Measurements from ENCODE around the gene GRID2. TPM values are rescaled to one million over a fixed set of nuclear protein-coding genes. Genes with fewer than 3 reads are reported as not detected.
A peak's percentile ranks its signal among the peaks of the same experiment; 100 is the strongest.
"Not testable (repeated sequence)": the region's sequence is repeated elsewhere in the genome, so short reads cannot be mapped to it uniquely, and the experiment has no call there.

Gene GRID2
- total RNA-seq (2014; rRNA removed), result not detected in 2 replicates
- polyA plus RNA-seq (2012), result not detected

- peak; percentile 17 for DNase-seq (ENCODE audit: low read depth)
These were observed at the start of gene GRID2 for GRCh38 chr4:92303621-92304027. Gene GRID2 (plus strand): TSS chr4:92303966.

- DNase-seq (ENCODE audit: low read depth), result no peak
These were observed 49.6 kb upstream of the GRID2 start for GRCh38 chr4:92253986-92254671.

- DNase-seq (ENCODE audit: low read depth), result no peak
These were observed 48.9 kb upstream of the GRID2 start for GRCh38 chr4:92254767-92255442.

DNA sequence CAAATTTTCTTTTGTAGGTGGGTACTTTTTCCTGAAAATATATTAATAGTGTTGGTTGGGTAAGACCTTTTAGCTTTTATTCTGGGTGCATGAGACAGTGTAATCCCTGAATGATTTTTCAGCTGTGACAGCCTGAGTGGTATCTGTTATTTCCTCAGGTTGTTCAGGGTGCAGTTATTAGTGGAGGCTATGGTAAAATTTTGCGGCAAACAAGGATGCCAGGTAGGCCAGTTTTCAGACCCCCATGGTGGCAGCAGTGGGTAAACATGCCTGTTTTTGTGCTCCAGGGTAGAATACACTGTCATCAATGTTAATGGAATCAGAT lies 47.9 kb upstream of the GRID2 start:
- DNase-seq (ENCODE audit: low read depth), result no peak

- DNase-seq (ENCODE audit: low read depth), result no peak
These were observed 45.6 kb upstream of the GRID2 start for GRCh38 chr4:92257931-92258857.

- no peak for DNase-seq (ENCODE audit: low read depth)
These were observed 42.5 kb upstream of the GRID2 start for GRCh38 chr4:92261256-92261655.

- DNase-seq (ENCODE audit: low read depth), result no peak
These were observed 41.4 kb upstream of the GRID2 start for GRCh38 chr4:92262371-92262770.

GRCh38 chr4:92263010-92263409 lies 40.8 kb upstream of the GRID2 start:
- DNase-seq (ENCODE audit: low read depth), result no peak

DNA sequence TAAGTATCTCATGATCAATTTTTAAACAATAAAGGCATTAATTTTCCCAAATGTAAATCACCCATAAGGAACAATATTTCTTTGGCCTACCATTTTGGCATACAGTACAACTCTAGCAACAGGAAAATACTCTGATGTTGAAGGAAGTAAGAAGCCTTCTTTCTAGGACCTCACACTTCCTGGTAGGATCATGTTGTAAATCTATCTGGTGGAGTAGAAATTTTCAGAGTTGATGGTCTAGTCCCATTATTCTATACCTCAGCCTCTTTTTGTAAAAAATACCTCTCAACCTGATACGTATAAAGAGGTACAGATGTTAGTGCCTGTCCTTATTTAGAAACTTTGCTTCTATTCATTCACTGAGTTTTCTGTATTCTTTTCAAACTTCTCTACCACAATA lies 40.2 kb upstream of the GRID2 start:
- no peak for DNase-seq (ENCODE audit: low read depth)

DNA sequence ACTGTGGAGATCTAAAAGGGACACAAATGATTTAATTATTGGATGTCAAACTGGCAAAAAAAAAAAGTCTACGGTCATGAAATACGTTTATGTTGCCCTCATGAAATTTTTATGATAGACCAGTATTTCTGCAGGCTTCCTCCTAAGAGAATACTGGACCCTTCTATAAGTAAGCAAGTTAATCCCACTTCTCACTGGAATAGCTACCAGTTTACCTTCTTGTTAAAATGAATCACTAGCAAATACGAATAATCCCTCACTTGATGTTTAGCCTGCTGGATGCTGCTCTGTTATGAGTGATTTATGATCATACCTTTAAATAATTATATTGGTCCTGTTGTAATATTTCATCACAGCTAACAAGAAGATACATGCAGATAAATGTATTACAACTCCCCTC lies 39.6 kb upstream of the GRID2 start:
- DNase-seq (ENCODE audit: low read depth), result no peak

GRCh38 chr4:92265021-92265420 lies 38.7 kb upstream of the GRID2 start:
- DNase-seq (ENCODE audit: low read depth), result peak; percentile 21

DNA sequence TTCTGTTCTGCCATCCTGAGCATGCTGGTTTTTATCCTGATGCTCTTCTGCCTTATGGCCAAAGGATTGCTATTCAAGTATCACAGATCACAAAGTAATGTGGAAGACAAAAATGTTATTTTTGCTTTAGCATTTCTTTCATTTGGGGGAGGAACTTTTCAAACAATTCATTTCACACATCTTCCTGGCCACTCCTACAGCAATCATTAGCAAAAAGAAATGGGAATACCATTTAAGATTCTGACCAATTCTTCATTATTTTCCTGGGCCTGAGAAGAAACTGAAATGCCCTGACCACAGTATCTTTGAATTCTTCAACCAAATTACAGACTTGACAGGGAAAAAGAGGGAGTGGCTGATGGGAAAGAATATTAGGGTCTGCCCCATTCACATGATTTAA lies 38.0 kb upstream of the GRID2 start:
- DNase-seq (ENCODE audit: low read depth), result no peak

- no peak for DNase-seq (ENCODE audit: low read depth)
These were observed 37.2 kb upstream of the GRID2 start for GRCh38 chr4:92266521-92266920.

- no peak for DNase-seq (ENCODE audit: low read depth)
These were observed 35.1 kb upstream of the GRID2 start for GRCh38 chr4:92268642-92269041.

DNA sequence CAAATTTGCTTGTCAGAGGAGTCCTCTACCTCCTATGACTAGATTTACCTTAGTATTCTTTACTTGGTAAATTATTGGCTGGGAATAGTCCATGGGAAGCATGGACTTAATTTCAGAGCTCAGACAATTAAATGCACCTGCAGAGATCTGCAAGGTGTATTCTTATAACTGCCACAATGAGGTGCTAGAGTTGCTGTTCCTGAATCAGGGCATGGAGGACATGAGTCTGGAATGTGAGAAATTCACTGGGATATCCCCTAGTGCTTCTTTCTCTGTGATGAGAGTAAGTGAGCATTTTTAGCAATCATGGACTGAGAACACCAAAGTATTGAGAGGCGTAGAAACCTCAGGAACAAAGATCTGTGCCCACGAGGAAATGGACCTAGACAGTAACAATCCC lies 32.9 kb upstream of the GRID2 start:
- DNase-seq (ENCODE audit: low read depth), result peak; percentile 5

- not testable (repeated sequence) for DNase-seq (ENCODE audit: low read depth)
These were observed 32.2 kb upstream of the GRID2 start for GRCh38 chr4:92271551-92271950.

- not testable (repeated sequence) for DNase-seq (ENCODE audit: low read depth)
These were observed 26.5 kb upstream of the GRID2 start for GRCh38 chr4:92277057-92277881.

- DNase-seq (ENCODE audit: low read depth), result no peak
These were observed 24.5 kb upstream of the GRID2 start for GRCh38 chr4:92279296-92279695.

GRCh38 chr4:92299152-92299551 lies 4.6 kb upstream of the GRID2 start:
- DNase-seq (ENCODE audit: low read depth), result peak; percentile 26

DNA sequence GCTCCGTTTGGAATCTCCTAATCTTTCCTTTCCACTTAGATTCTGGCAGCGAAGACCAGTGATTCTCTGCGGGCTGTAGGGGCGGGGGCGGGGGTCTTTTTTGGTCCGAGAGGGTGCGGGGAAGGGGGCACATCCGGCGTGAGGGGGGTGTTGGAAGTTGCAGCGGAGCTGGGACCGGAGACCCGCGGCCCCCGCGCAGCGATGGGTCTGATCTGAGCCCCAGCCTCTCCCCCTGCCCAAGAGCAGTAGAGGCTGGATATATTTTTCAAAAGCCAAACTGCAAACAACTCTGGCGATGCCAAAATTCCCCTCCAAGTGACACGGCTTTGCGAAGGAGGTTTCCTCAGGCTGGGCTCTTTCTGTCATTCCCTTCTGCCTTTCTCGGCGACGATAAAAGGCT lies 355 bp downstream of the GRID2 start:
- DNase-seq (ENCODE audit: low read depth), result no peak

GRCh38 chr4:92304606-92305005 lies 840 bp downstream of the GRID2 start:
- peak; percentile 0 for DNase-seq (ENCODE audit: low read depth)

Data from LHCN-M2 (cell line).